HCT116 (cell line): ENCODE measurements around the gene MAP4K4. TPM values are rescaled to one million over a fixed set of nuclear protein-coding genes. Genes with fewer than 3 reads are reported as not detected.

Source experiments
- ATAC-seq: fragments of 200-7000 bp; cut with Tn5 transposase; 2 replicates; pipeline ENCODE4 v1.9.1; 2020; ENCODE audit warnings: mild to moderate bottlenecking, moderate library complexity
- BruUV-seq: library from RNA; stranded (reverse); fragments of 400-500 nt; replicated peaks from 2 replicates; lab custom pipeline; 2021; lab: Mats Ljungman, UMichigan
- CTCF ChIA-PET: fragments of 300-600 bp; sonication (Branson Sonifier 250); formaldehyde crosslinking; loops from one replicate; lab custom pipeline; 2021; ENCODE audit warnings: antibody characterized with exemption; lab: Charles Lee
- POLR2A ChIA-PET: fragments of 300-600, 350-600 bp; sonication (Branson Sonifier 250); formaldehyde crosslinking; loops from one replicate; lab custom pipeline; 2021; ENCODE audit warnings: antibody characterized with exemption; lab: Charles Lee
- RAD21 ChIA-PET, 2 experiments: fragments of 300-600 bp; sonication (Branson Sonifier 250); formaldehyde crosslinking; loops; one replicate each; lab custom pipeline; 2023; ENCODE audit warnings: low total read pairs in 2 of 2; ENCODE audit not compliant: uncharacterized antibody in 2 of 2, unreplicated experiment in 2 of 2, low non-redundant PET in 1 of 2; lab: Charles Lee
- DNase-seq: peaks from one replicate; pipeline ENCODE4 v3.0.0-alpha.2; 2010; ENCODE audit warnings: low read depth, low spot score
- H2AFZ ChIP-seq: fragments of 200-600 bp; shearing (Covaris generic), sonication (generic); 2 replicates; pipeline ENCODE4 v1.6.1; 2017; ENCODE audit warnings: low read depth, mixed run types, mixed read lengths, antibody characterized with exemption, low read length; ENCODE audit not compliant: poor library complexity, severe bottlenecking
- H3K27ac ChIP-seq: 2 replicates; pipeline ENCODE4 v1.5.1; 2012; ENCODE audit warnings: low read depth, low read length
- H3K27me3 ChIP-seq: fragments of 200-600 bp; sonication (generic); 2 replicates; pipeline ENCODE4 v1.6.1; 2016; ENCODE audit warnings: mixed run types, low read length, mixed read lengths; ENCODE audit not compliant: insufficient read depth
- H3K36me3 ChIP-seq, 2 experiments: fragments of 200-500 bp in 1 of 2; fragments of 200-600 bp in 1 of 2; sonication (Bioruptor generic) in 1 of 2; sonication (generic) in 1 of 2; 2 replicates each; pipeline versions ENCODE4 v1.5.1 to v1.6.1; 2014 to 2016; ENCODE audit warnings: low read length in 2 of 2, inconsistent platforms in 1 of 2, mixed read lengths in 1 of 2, mixed run types in 1 of 2; ENCODE audit not compliant: insufficient read depth in 2 of 2, control insufficient read depth in 1 of 2
- H3K4me1 ChIP-seq, 2 experiments: fragments of 200-600 bp in 1 of 2; sonication (generic) in 1 of 2; 2 replicates each; pipeline versions ENCODE4 v1.5.1 to v1.6.1; 2012 to 2017; ENCODE audit warnings: low read length in 2 of 2, inconsistent platforms in 1 of 2, mild to moderate bottlenecking in 1 of 2, mixed read lengths in 1 of 2, mixed run types in 1 of 2, moderate library complexity in 1 of 2; ENCODE audit not compliant: insufficient read depth in 2 of 2, control insufficient read depth in 1 of 2
- H3K4me2 ChIP-seq: fragments of 200-600 bp; sonication (generic); 2 replicates; pipeline ENCODE4 v1.6.1; 2017; ENCODE audit warnings: mixed run types, low read length, mixed read lengths
- H3K4me3 ChIP-seq, 2 experiments: fragments of 200-600 bp in 1 of 2; sonication (generic) in 1 of 2; replicated peaks in 1 of 2; 2 replicates each; pipeline ENCODE4 v1.5.1; 2011 to 2016; ENCODE audit warnings: low read length in 2 of 2, control low read depth in 1 of 2, low read depth in 1 of 2, mild to moderate bottlenecking in 1 of 2, mixed read lengths in 1 of 2, mixed run types in 1 of 2
- H3K79me2 ChIP-seq: fragments of 200-600 bp; sonication (generic); 2 replicates; pipeline ENCODE4 v1.6.1; 2017; ENCODE audit warnings: mild to moderate bottlenecking, mixed run types, low read length, moderate library complexity, mixed read lengths; ENCODE audit not compliant: insufficient read depth
- H3K9ac ChIP-seq: fragments of 200-600 bp; sonication (generic); 2 replicates; pipeline ENCODE4 v1.6.1; 2016; ENCODE audit warnings: low read length, mixed read lengths
- H3K9me2 ChIP-seq: fragments of 200-600 bp; sonication (generic), shearing (Covaris generic); 2 replicates; pipeline ENCODE4 v1.6.1; 2017; ENCODE audit warnings: mixed run types, mild to moderate bottlenecking, moderate library complexity; ENCODE audit not compliant: insufficient read depth
- H3K9me3 ChIP-seq, 2 experiments: fragments of 200-500 bp in 1 of 2; fragments of 200-600 bp in 1 of 2; sonication (Bioruptor generic) in 1 of 2; sonication (generic) in 1 of 2; 2 replicates each; pipeline ENCODE4 v1.6.1; 2014 to 2017; ENCODE audit warnings: low read length in 2 of 2, mixed read lengths in 2 of 2, inconsistent platforms in 1 of 2, low read depth in 1 of 2, mild to moderate bottlenecking in 1 of 2, mixed run types in 1 of 2, moderate library complexity in 1 of 2; ENCODE audit not compliant: control insufficient read depth in 1 of 2, insufficient read depth in 1 of 2
- H4K20me1 ChIP-seq: fragments of 200-600 bp; sonication (generic), shearing (Covaris generic); 2 replicates; pipeline ENCODE4 v1.6.1; 2017; ENCODE audit warnings: mixed run types, mild to moderate bottlenecking, moderate library complexity; ENCODE audit not compliant: insufficient read depth
- CBX3 ChIP-seq: IDR thresholded peaks from 2 replicates; pipeline ENCODE4 v1.6.1; 2012; ENCODE audit warnings: low read depth
- EGR1 ChIP-seq: IDR thresholded peaks from 2 replicates; pipeline ENCODE4 v1.6.1; 2012; ENCODE audit warnings: low read depth
- ELF1 ChIP-seq: IDR thresholded peaks from 2 replicates; pipeline ENCODE4 v1.6.1; 2012; ENCODE audit warnings: low read depth, borderline replicate concordance
- FOSL1 ChIP-seq: IDR thresholded peaks from 2 replicates; pipeline ENCODE4 v1.6.1; 2012; ENCODE audit warnings: low read depth
- JUND ChIP-seq: IDR thresholded peaks from 2 replicates; pipeline ENCODE4 v1.6.1; 2012
- POLR2AphosphoS5 ChIP-seq: IDR thresholded peaks from 2 replicates; pipeline ENCODE4 v1.6.1; 2011; ENCODE audit warnings: mild to moderate bottlenecking, low read depth, low read length, moderate library complexity
- RAD21 ChIP-seq: IDR thresholded peaks from 2 replicates; pipeline ENCODE4 v1.6.1; 2012; ENCODE audit warnings: low read depth, mild to moderate bottlenecking
- SIN3A ChIP-seq: IDR thresholded peaks from 2 replicates; pipeline ENCODE4 v1.6.1; 2012; ENCODE audit warnings: low read depth
- SP1 ChIP-seq: IDR thresholded peaks from 2 replicates; pipeline ENCODE4 v1.6.1; 2012; ENCODE audit warnings: low read depth
- TCF7L2 ChIP-seq: IDR thresholded peaks from 2 replicates; pipeline ENCODE4 v1.7.0; 2011; ENCODE audit warnings: borderline replicate concordance, inconsistent platforms; ENCODE audit not compliant: insufficient read depth, insufficient read length; ENCODE audit errors: extremely low read depth
- ZNF274 ChIP-seq: fragments of 200-500 bp; sonication (Bioruptor generic); IDR thresholded peaks from 2 replicates; pipeline ENCODE4 v1.6.1; 2014; ENCODE audit warnings: mild to moderate bottlenecking, low read depth, low read length, inconsistent platforms
- intact Hi-C: fragments of 100-400 bp; cut with micrococcal nuclease; formaldehyde crosslinking; loops from 2 replicates; pipeline ENCODE4 v1.10.0; 2022
- total RNA-seq: library from RNA; stranded (reverse); gene quantifications from one replicate; pipeline ENCODE4 v1.2.1, GENCODE V29; 2021; ENCODE audit not compliant: unreplicated experiment
- TF ChIP-seq, protein P1 (sequence below): IDR thresholded peaks from 2 replicates; pipeline ENCODE4 v1.6.1; 2012
- TF ChIP-seq, protein P2 (sequence below): IDR thresholded peaks from 2 replicates; pipeline ENCODE4 v1.6.1; 2012
- TF ChIP-seq, protein P3 (sequence below): IDR thresholded peaks from 2 replicates; pipeline ENCODE4 v1.6.1; 2012; ENCODE audit warnings: low read depth

The MAP4K4 gene
- total RNA-seq, 1 experiment from 2014 or later = 62.3 TPM

DNA sequence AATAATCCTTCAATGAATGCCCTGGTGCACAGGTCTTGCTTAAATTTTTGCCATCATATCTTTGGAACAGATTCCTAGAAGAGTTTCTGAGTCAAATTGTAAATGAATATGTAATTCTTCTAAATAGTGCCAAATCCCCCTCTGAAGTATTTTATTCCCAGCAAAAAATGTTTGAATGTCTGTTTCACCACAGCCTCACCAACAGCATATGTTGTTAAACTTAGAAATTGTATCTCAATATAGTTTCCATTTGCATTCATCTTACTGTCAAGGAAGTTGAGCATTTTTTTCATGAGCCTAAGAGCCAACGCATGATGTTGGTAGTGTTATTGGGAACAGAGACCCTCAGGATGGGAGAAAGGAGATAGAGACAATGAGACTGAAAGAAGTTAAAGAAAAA, 207.4 kb downstream of the MAP4K4 start:
- ChIA-PET RAD21 (no interaction called here), POLR2A (no interaction called here), CTCF (no interaction called here)
- H2AFZ ChIP-seq = no peak overlapping the region
- no peaks in the 10 kb centered on the region for H3K79me2 ChIP-seq
- intact Hi-C loops = no loop called here
- H3K27ac ChIP-seq = no peak overlapping the region
- H3K4me1 ChIP-seq = no peaks in the 10 kb centered on the region
- no peaks in the 10 kb centered on the region for H3K27me3 ChIP-seq
- BruUV-seq = no TSS peak
- H3K9me3 ChIP-seq = peaks cover 0 to 4% of the 10 kb centered on the region in 2 experiments; a peak in 2 of 4 replicates
- no peak overlapping the region for H3K4me3 ChIP-seq
- no peak overlapping the region for H3K4me2 ChIP-seq
- no peaks in the 10 kb centered on the region for H3K9me2 ChIP-seq
- H3K9ac ChIP-seq = no peak overlapping the region
- H4K20me1 ChIP-seq = no peaks in the 10 kb centered on the region
- DNase-seq = no peak
- no peak for TF ChIP-seq TCF7L2
- TF ChIP-seq RAD21 = no peak
- no peak for TF ChIP-seq EGR1
- no peak for TF ChIP-seq JUND
- TF ChIP-seq SIN3A = no peak
- no peak for ATAC-seq
- no peaks in the 10 kb centered on the region for H3K36me3 ChIP-seq

DNA sequence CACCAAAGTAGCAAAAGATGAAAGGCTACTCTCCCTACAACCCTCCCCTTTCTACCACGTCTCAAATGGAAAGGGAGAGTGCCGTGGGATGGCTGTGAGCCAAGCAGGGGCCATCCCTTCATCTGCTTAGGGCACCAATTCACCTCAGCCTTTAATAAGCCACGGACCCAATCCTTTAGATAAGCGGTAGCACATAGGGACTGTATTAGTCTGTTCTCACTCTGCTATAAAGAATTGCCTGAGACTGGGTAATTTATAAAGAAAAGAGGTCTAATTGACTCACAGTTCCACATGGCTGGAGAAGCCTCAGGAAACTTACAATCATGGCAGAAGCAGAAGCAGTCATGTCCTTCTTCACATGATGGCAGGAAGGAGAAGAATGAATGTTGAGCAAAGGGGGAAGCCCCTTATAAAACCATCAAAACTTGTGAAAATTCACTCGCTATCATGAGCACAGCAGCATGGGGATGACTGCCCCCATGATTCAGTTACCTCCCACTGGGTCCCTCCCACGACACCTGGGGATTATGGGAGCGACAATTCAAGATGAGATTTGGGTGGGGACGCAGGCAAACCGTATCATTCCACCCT, 208.3 kb downstream of the MAP4K4 start:
- DNase-seq (no peak), ATAC-seq (no peak)
- Histone ChIP-seq H3K27ac (no peak overlapping the region), H3K79me2 (no peaks in the 10 kb centered on the region), H2AFZ (no peak overlapping the region), H4K20me1 (no peaks in the 10 kb centered on the region), H3K4me1 (no peaks in the 10 kb centered on the region), H3K4me2 (no peak overlapping the region), H3K36me3 (no peaks in the 10 kb centered on the region), H3K9me3 (peaks cover 0 to 4% of the 10 kb centered on the region in 2 experiments; a peak in 2 of 4 replicates), H3K9ac (no peak overlapping the region), H3K9me2 (no peaks in the 10 kb centered on the region), H3K27me3 (no peaks in the 10 kb centered on the region), H3K4me3 (no peak overlapping the region)
- TF ChIP-seq SIN3A (no peak), SP1 (no peak), ELF1 (no peak), CBX3 (no peak), TCF7L2 (no peak), JUND (no peak), ZNF274 (no peak), POLR2AphosphoS5 (no peak), FOSL1 (no peak), RAD21 (no peak)
- TF ChIP-seq, protein P1, sequence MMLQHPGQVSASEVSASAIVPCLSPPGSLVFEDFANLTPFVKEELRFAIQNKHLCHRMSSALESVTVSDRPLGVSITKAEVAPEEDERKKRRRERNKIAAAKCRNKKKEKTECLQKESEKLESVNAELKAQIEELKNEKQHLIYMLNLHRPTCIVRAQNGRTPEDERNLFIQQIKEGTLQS = no peak
- TF ChIP-seq, protein P2, sequence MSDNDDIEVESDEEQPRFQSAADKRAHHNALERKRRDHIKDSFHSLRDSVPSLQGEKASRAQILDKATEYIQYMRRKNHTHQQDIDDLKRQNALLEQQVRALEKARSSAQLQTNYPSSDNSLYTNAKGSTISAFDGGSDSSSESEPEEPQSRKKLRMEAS = no peak
- TF ChIP-seq, protein P3, sequence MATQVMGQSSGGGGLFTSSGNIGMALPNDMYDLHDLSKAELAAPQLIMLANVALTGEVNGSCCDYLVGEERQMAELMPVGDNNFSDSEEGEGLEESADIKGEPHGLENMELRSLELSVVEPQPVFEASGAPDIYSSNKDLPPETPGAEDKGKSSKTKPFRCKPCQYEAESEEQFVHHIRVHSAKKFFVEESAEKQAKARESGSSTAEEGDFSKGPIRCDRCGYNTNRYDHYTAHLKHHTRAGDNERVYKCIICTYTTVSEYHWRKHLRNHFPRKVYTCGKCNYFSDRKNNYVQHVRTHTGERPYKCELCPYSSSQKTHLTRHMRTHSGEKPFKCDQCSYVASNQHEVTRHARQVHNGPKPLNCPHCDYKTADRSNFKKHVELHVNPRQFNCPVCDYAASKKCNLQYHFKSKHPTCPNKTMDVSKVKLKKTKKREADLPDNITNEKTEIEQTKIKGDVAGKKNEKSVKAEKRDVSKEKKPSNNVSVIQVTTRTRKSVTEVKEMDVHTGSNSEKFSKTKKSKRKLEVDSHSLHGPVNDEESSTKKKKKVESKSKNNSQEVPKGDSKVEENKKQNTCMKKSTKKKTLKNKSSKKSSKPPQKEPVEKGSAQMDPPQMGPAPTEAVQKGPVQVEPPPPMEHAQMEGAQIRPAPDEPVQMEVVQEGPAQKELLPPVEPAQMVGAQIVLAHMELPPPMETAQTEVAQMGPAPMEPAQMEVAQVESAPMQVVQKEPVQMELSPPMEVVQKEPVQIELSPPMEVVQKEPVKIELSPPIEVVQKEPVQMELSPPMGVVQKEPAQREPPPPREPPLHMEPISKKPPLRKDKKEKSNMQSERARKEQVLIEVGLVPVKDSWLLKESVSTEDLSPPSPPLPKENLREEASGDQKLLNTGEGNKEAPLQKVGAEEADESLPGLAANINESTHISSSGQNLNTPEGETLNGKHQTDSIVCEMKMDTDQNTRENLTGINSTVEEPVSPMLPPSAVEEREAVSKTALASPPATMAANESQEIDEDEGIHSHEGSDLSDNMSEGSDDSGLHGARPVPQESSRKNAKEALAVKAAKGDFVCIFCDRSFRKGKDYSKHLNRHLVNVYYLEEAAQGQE = no peak
- CTCF ChIA-PET = no interaction called here
- RAD21 ChIA-PET = no interaction called here
- no TSS peak for BruUV-seq
- intact Hi-C loops = no loop called here
- POLR2A ChIA-PET = interaction anchor here (0.6 kb wide), 1 partner anchor 1360 kb away, joined by 3 read pairs; no protein-coding TSS in a partner anchor
